GM12878 (cell line): Measurements from ENCODE around the gene DUS3L.

Source experiments
- CHD4 ChIP-seq: fragments of 200-600 bp; sonication (generic); IDR thresholded peaks from 2 replicates; pipeline ENCODE4 v1.6.1; 2016; ENCODE audit warnings: mild to moderate bottlenecking
- CTCF ChIP-seq, 3 experiments: IDR thresholded peaks in 2 of 3; conservative IDR thresholded peaks in 1 of 3; 2 replicates each; pipeline ENCODE4 v1.5.1; 2011; ENCODE audit warnings: low read depth in 3 of 3, low read length in 3 of 3, mild to moderate bottlenecking in 3 of 3, control low read depth in 2 of 3, moderate library complexity in 2 of 3, inconsistent platforms in 1 of 3, mixed read lengths in 1 of 3; ENCODE audit not compliant: control insufficient read depth in 2 of 3, insufficient read depth in 1 of 3; ENCODE audit errors: extremely low read depth in 1 of 3
- POLR2A ChIP-seq: IDR thresholded peaks from 2 replicates; pipeline ENCODE4 v1.6.1; 2011; ENCODE audit warnings: low read depth, mild to moderate bottlenecking, low read length
- POLR2AphosphoS5 ChIP-seq: IDR thresholded peaks from 2 replicates; pipeline ENCODE4 v1.6.1; 2011; ENCODE audit warnings: mild to moderate bottlenecking, low read length, inconsistent platforms
- SUZ12 ChIP-seq: fragments of 200-600 bp; sonication (generic); IDR thresholded peaks from one replicate; pipeline ENCODE4 v1.6.1; 2018; ENCODE audit warnings: antibody characterized with exemption, mild to moderate bottlenecking; ENCODE audit not compliant: unreplicated experiment
- YBX1 ChIP-seq: fragments of 450-650 bp; IDR thresholded peaks from 2 replicates; pipeline ENCODE4 v1.6.1; 2016; ENCODE audit warnings: antibody characterized with exemption
- YY1 ChIP-seq: IDR thresholded peaks from 2 replicates; pipeline ENCODE4 v1.6.1; 2011; ENCODE audit warnings: low read depth, mild to moderate bottlenecking, low read length
- TF ChIP-seq, protein P1 (sequence below): IDR thresholded peaks from 2 replicates; pipeline ENCODE4 v1.6.1; 2012; ENCODE audit warnings: low read depth, low read length, improper control_type of control experiment

DNA sequence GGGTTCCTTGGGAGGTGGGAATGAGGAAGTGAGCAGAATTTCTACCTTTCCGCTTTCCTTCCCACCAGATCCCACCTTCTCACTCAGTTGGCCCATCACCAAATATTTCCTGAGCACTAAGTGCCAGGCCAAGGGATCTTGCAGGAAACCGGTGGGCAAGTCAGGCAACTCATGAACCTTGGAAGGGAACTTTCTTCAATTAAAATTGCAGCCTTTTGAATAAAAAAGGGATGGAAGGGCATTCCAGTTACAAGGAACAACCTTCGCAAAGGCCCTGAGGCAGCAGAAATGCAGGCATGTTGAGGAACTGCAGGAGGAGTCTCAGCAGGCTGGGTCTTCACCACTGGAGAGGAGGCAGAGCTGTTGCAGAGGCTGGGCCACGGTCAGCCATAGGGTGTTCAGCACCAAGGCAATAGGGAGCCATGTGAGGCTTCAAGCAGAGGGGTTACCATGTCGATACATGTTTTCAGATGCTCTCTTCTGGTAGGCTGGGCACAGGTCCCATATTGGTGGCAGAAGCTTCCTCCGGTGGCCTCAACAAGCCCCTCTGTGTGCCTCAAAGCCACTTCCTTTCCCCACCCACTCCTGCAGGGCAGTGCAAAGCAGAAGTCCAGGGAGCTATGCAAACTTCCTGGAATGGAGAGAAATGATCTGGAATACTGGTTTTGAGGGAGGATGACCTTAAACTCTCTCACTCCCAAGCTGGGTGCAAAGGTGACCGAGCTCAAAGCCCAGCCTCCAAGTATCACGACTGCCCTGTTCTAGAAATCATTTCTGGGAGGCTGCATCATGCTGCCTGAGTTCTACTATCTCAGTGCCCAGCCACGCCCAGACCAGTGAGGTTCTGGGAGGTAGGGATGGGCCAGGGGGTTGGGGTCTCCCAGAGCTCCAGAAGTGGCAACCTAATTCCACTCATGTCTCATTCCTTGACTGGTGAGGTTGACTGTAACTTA is 48.4 kb upstream of the DUS3L start, which contains the start of gene FUT6:
- TF ChIP-seq, protein P1, sequence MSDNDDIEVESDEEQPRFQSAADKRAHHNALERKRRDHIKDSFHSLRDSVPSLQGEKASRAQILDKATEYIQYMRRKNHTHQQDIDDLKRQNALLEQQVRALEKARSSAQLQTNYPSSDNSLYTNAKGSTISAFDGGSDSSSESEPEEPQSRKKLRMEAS = no peak
- TF ChIP-seq CTCF (IDR thresholded peaks at IDR 0.05 in 2 of 3, conservative IDR thresholded peaks at IDR 0.05 in 1 of 3; ENCODE audit: control insufficient read depth in 2 of 3, extremely low read depth in 1 of 3, insufficient read depth in 1 of 3, low read depth in 3 of 3, low read length in 3 of 3) (no peak), POLR2AphosphoS5 (no peak), CHD4 (no peak), YY1 (no peak), SUZ12 (no peak), YBX1 (no peak), POLR2A (no peak)
